SU-DHL-6 (cell line): ENCODE data around the gene AP5Z1.

ENCODE experiments used
- H2AFZ ChIP-seq: fragments of 200-600 bp; sonication (generic); 2 replicates; pipeline ENCODE4 v1.6.1; 2014; ENCODE audit warnings: low read depth, mild to moderate bottlenecking, moderate library complexity, mixed read lengths, antibody characterized with exemption, low read length; ENCODE audit not compliant: severe bottlenecking
- H3F3A ChIP-seq: fragments of 200-600 bp; shearing (Covaris generic); 2 replicates; pipeline ENCODE4 v1.6.0; 2016; ENCODE audit warnings: antibody characterized with exemption, mild to moderate bottlenecking; ENCODE audit not compliant: insufficient read depth
- H3K27ac ChIP-seq: fragments of 200-600 bp; sonication (generic); 2 replicates; pipeline ENCODE4 v1.5.1; 2016; ENCODE audit warnings: low read depth, mild to moderate bottlenecking, low read length, moderate library complexity, mixed read lengths
- H3K27me3 ChIP-seq: fragments of 200-600 bp; sonication (generic), shearing (Covaris generic); 2 replicates; pipeline ENCODE4 v1.6.0; 2014; ENCODE audit warnings: mild to moderate bottlenecking, low read length
- H3K36me3 ChIP-seq: fragments of 200-600 bp; sonication (generic); 2 replicates; pipeline ENCODE4 v1.6.1; 2014; ENCODE audit warnings: mild to moderate bottlenecking, low read length, mixed read lengths
- H3K4me2 ChIP-seq: fragments of 300-600, 200-600 bp; shearing (Covaris generic), sonication (generic); 2 replicates; pipeline ENCODE4 v1.6.0; 2014; ENCODE audit warnings: low read length, low read depth, mild to moderate bottlenecking; ENCODE audit not compliant: poor library complexity, severe bottlenecking
- H3K4me3 ChIP-seq: fragments of 200-600 bp; sonication (generic); 2 replicates; pipeline ENCODE4 v1.5.1; 2014; ENCODE audit warnings: antibody characterized with exemption, low read length, mild to moderate bottlenecking, mixed read lengths; ENCODE audit not compliant: insufficient read depth, poor library complexity, severe bottlenecking
- H3K79me2 ChIP-seq: fragments of 200-600 bp; sonication (generic); 2 replicates; pipeline ENCODE4 v1.6.1; 2014; ENCODE audit warnings: mild to moderate bottlenecking, low read length, moderate library complexity; ENCODE audit not compliant: insufficient read depth
- H3K9ac ChIP-seq: fragments of 200-600 bp; sonication (generic); 2 replicates; pipeline ENCODE4 v1.7.0; 2014; ENCODE audit warnings: mild to moderate bottlenecking, low read length
- H3K9me2 ChIP-seq: fragments of 200-600 bp; sonication (generic); replicated peaks from 2 replicates; pipeline ENCODE4 v1.6.1; 2014; ENCODE audit warnings: low read length; ENCODE audit not compliant: insufficient read depth
- H3K9me3 ChIP-seq: fragments of 200-600 bp; sonication (generic); 2 replicates; pipeline ENCODE4 v1.6.1; 2014; ENCODE audit warnings: low read length, mixed read lengths; ENCODE audit not compliant: insufficient read depth
- H4K20me1 ChIP-seq: fragments of 200-600 bp; sonication (generic); 2 replicates; pipeline ENCODE4 v1.6.1; 2014; ENCODE audit warnings: low read depth, mild to moderate bottlenecking, antibody characterized with exemption, low read length, moderate library complexity, mixed read lengths
- CTCF ChIP-seq: fragments of 200-600 bp; sonication (generic); IDR thresholded peaks from one replicate; pipeline ENCODE4 v1.5.1; 2017; ENCODE audit warnings: antibody characterized with exemption, mild to moderate bottlenecking, low read length, moderate library complexity; ENCODE audit not compliant: insufficient read depth, poor library complexity, severe bottlenecking
- EZH2phosphoT487 ChIP-seq: fragments of 200-600 bp; sonication (generic), shearing (Covaris generic); conservative IDR thresholded peaks from 2 replicates; pipeline ENCODE4 v1.6.1; 2018; ENCODE audit warnings: mild to moderate bottlenecking, antibody characterized with exemption, low read length, moderate library complexity, mixed read lengths

AP5Z1 gene

GRCh38 chr7:4727914-4728705, 47.3 kb upstream of the AP5Z1 start:
- H3K4me2 ChIP-seq, result no peak overlapping the region
- no peak overlapping the region for H3K9ac ChIP-seq
- H2AFZ ChIP-seq, result no peak overlapping the region
- H4K20me1 ChIP-seq, result no peaks in the 10 kb centered on the region; the same call in 1 of the 2 replicates
- no peak overlapping the region for H3K4me3 ChIP-seq
- no peaks in the 10 kb centered on the region for H3K9me2 ChIP-seq
- peaks cover 30% of the 10 kb centered on the region for H3K79me2 ChIP-seq
- no peaks in the 10 kb centered on the region for H3F3A ChIP-seq
- no peaks in the 10 kb centered on the region for H3K36me3 ChIP-seq
- TF ChIP-seq CTCF, result no peak
- TF ChIP-seq EZH2phosphoT487, result no peak
- H3K27ac ChIP-seq, result no peak overlapping the region
- H3K27me3 ChIP-seq, result no peaks in the 10 kb centered on the region
- no peaks in the 10 kb centered on the region for H3K9me3 ChIP-seq

- Histone ChIP-seq H3K9me3 (no peaks in the 10 kb centered on the region), H3K27me3 (no peaks in the 10 kb centered on the region), H2AFZ (no peak overlapping the region), H3K27ac (no peak overlapping the region), H3K79me2 (peaks cover 21% of the 10 kb centered on the region), H3K36me3 (no peaks in the 10 kb centered on the region), H3K4me3 (no peak overlapping the region), H3K4me2 (no peak overlapping the region), H4K20me1 (no peaks in the 10 kb centered on the region; the same call in 1 of the 2 replicates), H3K9ac (no peak overlapping the region), H3K9me2 (no peaks in the 10 kb centered on the region), H3F3A (no peaks in the 10 kb centered on the region)
- TF ChIP-seq CTCF, result no peak
- TF ChIP-seq EZH2phosphoT487, result no peak
Measured at GRCh38 chr7:4729266-4729665, 46.2 kb upstream of the AP5Z1 start.

GRCh38 chr7:4730276-4730675, 45.1 kb upstream of the AP5Z1 start:
- H4K20me1 ChIP-seq, result no peaks in the 10 kb centered on the region; the same call in 1 of the 2 replicates
- H3K27ac ChIP-seq, result no peak overlapping the region
- peaks cover 16% of the 10 kb centered on the region for H3K79me2 ChIP-seq
- no peaks in the 10 kb centered on the region for H3F3A ChIP-seq
- H3K9ac ChIP-seq, result no peak overlapping the region
- TF ChIP-seq EZH2phosphoT487 (no peak), CTCF (no peak)
- H3K9me2 ChIP-seq, result no peaks in the 10 kb centered on the region
- H3K9me3 ChIP-seq, result no peaks in the 10 kb centered on the region
- H3K36me3 ChIP-seq, result no peaks in the 10 kb centered on the region
- no peak overlapping the region for H2AFZ ChIP-seq
- H3K4me3 ChIP-seq, result no peak overlapping the region
- no peak overlapping the region for H3K4me2 ChIP-seq
- H3K27me3 ChIP-seq, result no peaks in the 10 kb centered on the region
